Retinal pigment epithelial cell (primary cell): ENCODE measurements around the gene BCL2.

ENCODE experiments used
- DNase-seq: peaks from one replicate; pipeline ENCODE4 v3.0.0-alpha.2; 2010; ENCODE audit warnings: low read depth
- H3K4me3 ChIP-seq: 2 replicates; pipeline ENCODE4 v1.5.1; 2011; ENCODE audit warnings: mild to moderate bottlenecking, low read length, control low read depth, moderate library complexity
- CTCF ChIP-seq: conservative IDR thresholded peaks from 2 replicates; pipeline ENCODE4 v1.5.1; 2011; ENCODE audit warnings: low read depth, low read length, control low read depth, inconsistent platforms

The BCL2 gene

GRCh38 chr18:63317982-63318888, 1.3 kb downstream of the BCL2 start:
- peak overlapping the region; percentile 86 for H3K4me3 ChIP-seq
- no peak for DNase-seq
- peak; percentile 75 for TF ChIP-seq CTCF

GRCh38 chr18:63317556-63317946, 2.0 kb downstream of the BCL2 start:
- DNase-seq = no peak
- no peak for TF ChIP-seq CTCF
- peak overlapping the region; percentile 86 for H3K4me3 ChIP-seq

- H3K4me3 ChIP-seq = peak overlapping the region; percentile 86
- no peak for TF ChIP-seq CTCF
- no peak for DNase-seq
Measured at GRCh38 chr18:63316612-63317555, 2.7 kb downstream of the BCL2 start.

- no peak overlapping the region for H3K4me3 ChIP-seq
- no peak for TF ChIP-seq CTCF
- DNase-seq = no peak
Measured at GRCh38 chr18:63315876-63316275, 3.7 kb downstream of the BCL2 start.

GRCh38 chr18:63315131-63315662, 4.4 kb downstream of the BCL2 start:
- no peak overlapping the region for H3K4me3 ChIP-seq
- no peak for TF ChIP-seq CTCF
- no peak for DNase-seq

GRCh38 chr18:63314062-63314790, 5.3 kb downstream of the BCL2 start:
- H3K4me3 ChIP-seq = no peak overlapping the region
- DNase-seq = no peak

More at GRCh38 chr18:63314062-63314790, 5.3 kb downstream of the BCL2 start:
- no peak for TF ChIP-seq CTCF
